Measurements from ENCODE around the gene HSD17B2. TPM values are rescaled to one million over a fixed set of nuclear protein-coding genes. Genes with fewer than 3 reads are reported as not detected.

The HSD17B2 gene
- total RNA-seq, 4 donors from 2014 or later = 0.22 to 0.29 TPM; not detected in 2

DNA sequence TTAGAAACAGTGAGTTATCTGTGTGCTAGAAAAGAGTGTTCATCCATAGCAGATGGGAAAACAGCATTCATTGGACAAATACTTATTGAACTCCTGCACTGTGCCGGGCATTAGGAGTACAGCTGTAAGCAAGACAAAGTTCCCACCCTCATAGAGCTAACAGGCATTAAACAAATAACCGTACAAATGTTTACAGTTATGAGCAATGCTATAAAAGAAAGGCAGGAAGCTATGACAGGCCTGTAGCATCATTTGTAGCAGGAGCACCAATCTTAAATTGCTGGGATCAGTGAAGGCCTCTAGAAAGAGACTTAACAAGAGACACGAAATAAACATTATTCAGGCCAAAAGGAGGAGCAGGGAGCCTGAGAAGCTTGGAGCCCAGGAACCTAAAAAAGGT, 39.4 kb upstream of the HSD17B2 start:
- no peak overlapping the region for H3K4me3 ChIP-seq
- H3K36me3 ChIP-seq = no peaks in the 10 kb centered on the region
- H3K4me1 ChIP-seq = no peaks in the 10 kb centered on the region
- TF ChIP-seq, protein P1, sequence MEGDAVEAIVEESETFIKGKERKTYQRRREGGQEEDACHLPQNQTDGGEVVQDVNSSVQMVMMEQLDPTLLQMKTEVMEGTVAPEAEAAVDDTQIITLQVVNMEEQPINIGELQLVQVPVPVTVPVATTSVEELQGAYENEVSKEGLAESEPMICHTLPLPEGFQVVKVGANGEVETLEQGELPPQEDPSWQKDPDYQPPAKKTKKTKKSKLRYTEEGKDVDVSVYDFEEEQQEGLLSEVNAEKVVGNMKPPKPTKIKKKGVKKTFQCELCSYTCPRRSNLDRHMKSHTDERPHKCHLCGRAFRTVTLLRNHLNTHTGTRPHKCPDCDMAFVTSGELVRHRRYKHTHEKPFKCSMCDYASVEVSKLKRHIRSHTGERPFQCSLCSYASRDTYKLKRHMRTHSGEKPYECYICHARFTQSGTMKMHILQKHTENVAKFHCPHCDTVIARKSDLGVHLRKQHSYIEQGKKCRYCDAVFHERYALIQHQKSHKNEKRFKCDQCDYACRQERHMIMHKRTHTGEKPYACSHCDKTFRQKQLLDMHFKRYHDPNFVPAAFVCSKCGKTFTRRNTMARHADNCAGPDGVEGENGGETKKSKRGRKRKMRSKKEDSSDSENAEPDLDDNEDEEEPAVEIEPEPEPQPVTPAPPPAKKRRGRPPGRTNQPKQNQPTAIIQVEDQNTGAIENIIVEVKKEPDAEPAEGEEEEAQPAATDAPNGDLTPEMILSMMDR (IDR thresholded peaks at IDR 0.05 in 4 of 5, conservative IDR thresholded peaks at IDR 0.05 in 1 of 5) = no peak
- TF ChIP-seq POLR2A (IDR thresholded peaks at IDR 0.05) = no peak
- in situ Hi-C loops (cut with MboI; ENCODE audit: low sequenced_read_pairs in 4 of 4) (no loop called here), intact Hi-C loops (cut with DNase I; ENCODE audit: low total_unique reads) (no loop called here)
- ATAC-seq (no peak), DNase-seq (no peak)
- no peak overlapping the region for H3K27ac ChIP-seq
- H3K27me3 ChIP-seq = no peaks in the 10 kb centered on the region
- H3K9me3 ChIP-seq = no peaks in the 10 kb centered on the region

- TF ChIP-seq, protein P1 (IDR thresholded peaks at IDR 0.05 in 4 of 5, conservative IDR thresholded peaks at IDR 0.05 in 1 of 5) = no peak
- TF ChIP-seq POLR2A (IDR thresholded peaks at IDR 0.05) = no peak
- intact Hi-C loops (cut with DNase I; ENCODE audit: low total_unique reads) (no loop called here), in situ Hi-C loops (cut with MboI; ENCODE audit: low sequenced_read_pairs in 4 of 4) (no loop called here)
- ATAC-seq = no peak
- Histone ChIP-seq H3K36me3 (no peaks in the 10 kb centered on the region), H3K27me3 (no peaks in the 10 kb centered on the region), H3K9me3 (no peaks in the 10 kb centered on the region), H3K27ac (no peak overlapping the region), H3K4me3 (no peak overlapping the region), H3K4me1 (no peaks in the 10 kb centered on the region)
- no peak for DNase-seq
Measured at GRCh38 chr16:81996664-81997509, 38.2 kb upstream of the HSD17B2 start.

- no peak for ATAC-seq
- DNase-seq = no peak
- Histone ChIP-seq H3K4me3 (no peak overlapping the region), H3K27ac (no peak overlapping the region), H3K9me3 (no peaks in the 10 kb centered on the region), H3K4me1 (no peaks in the 10 kb centered on the region), H3K27me3 (no peaks in the 10 kb centered on the region), H3K36me3 (no peaks in the 10 kb centered on the region)
- in situ Hi-C loops (cut with MboI; ENCODE audit: low sequenced_read_pairs in 4 of 4) (no loop called here), intact Hi-C loops (cut with DNase I; ENCODE audit: low total_unique reads) (no loop called here)
- TF ChIP-seq, protein P1 (IDR thresholded peaks at IDR 0.05 in 4 of 5, conservative IDR thresholded peaks at IDR 0.05 in 1 of 5) = no peak
- TF ChIP-seq POLR2A (IDR thresholded peaks at IDR 0.05) = no peak
Measured at GRCh38 chr16:81997738-81998137, 37.3 kb upstream of the HSD17B2 start.

DNA sequence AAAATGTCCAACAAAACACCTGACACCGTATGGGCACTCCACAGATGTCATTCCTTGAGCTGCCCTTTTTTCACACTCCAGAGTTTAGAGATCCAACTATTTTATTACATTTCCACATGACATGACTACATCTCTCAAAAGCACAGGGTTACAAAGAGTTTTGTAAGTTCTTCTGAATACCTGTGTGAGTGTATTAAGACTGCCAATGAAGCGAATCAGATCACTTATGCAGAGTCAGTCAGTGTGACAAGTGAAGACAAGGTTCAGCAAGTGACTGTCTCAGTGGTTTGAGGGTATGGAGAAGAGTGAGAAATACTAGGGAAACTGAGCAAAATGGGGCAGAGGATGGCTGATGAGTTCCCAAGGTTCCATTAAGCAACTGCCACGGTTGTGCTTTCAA, 32.2 kb upstream of the HSD17B2 start:
- ATAC-seq = no peak

More for the DNA sequence above, 32.2 kb upstream of the HSD17B2 start:
- TF ChIP-seq, protein P1 (IDR thresholded peaks at IDR 0.05 in 4 of 5, conservative IDR thresholded peaks at IDR 0.05 in 1 of 5) = no peak
- no peak for TF ChIP-seq POLR2A (IDR thresholded peaks at IDR 0.05)
- no peaks in the 10 kb centered on the region for H3K9me3 ChIP-seq
- no peaks in the 10 kb centered on the region for H3K4me1 ChIP-seq
- no peaks in the 10 kb centered on the region for H3K27me3 ChIP-seq
- in situ Hi-C loops (cut with MboI; ENCODE audit: low sequenced_read_pairs in 4 of 4) = loop anchor here in 1 of 4 donors (25.0 kb wide), 1 partner anchor 109 kb away; no protein-coding TSS in a partner anchor
- H3K36me3 ChIP-seq = no peaks in the 10 kb centered on the region
- H3K4me3 ChIP-seq = no peak overlapping the region
- intact Hi-C loops (cut with DNase I; ENCODE audit: low total_unique reads) = no loop called here
- DNase-seq = no peak
- H3K27ac ChIP-seq = no peak overlapping the region

Data from gastrocnemius medialis (tissue), 4 donors.